Measurements from ENCODE around the gene SHROOM3.

Gene SHROOM3

GRCh38 chr4:76569706-76570105, 134.7 kb downstream of the SHROOM3 start:
- DNase-seq (ENCODE audit: low read depth), result no peak

GRCh38 chr4:76570141-76570973, 135.3 kb downstream of the SHROOM3 start:
- DNase-seq (ENCODE audit: low read depth), result no peak

- no peak for DNase-seq (ENCODE audit: low read depth)
Measured at GRCh38 chr4:76571274-76571673, 136.2 kb downstream of the SHROOM3 start.

- no peak for DNase-seq (ENCODE audit: low read depth)
Measured at GRCh38 chr4:76572224-76572623, 137.2 kb downstream of the SHROOM3 start.

- DNase-seq (ENCODE audit: low read depth), result no peak
Measured at GRCh38 chr4:76576824-76577223, 141.8 kb downstream of the SHROOM3 start.

- no peak for DNase-seq (ENCODE audit: low read depth)
Measured at GRCh38 chr4:76578002-76578560, 143.1 kb downstream of the SHROOM3 start.

- no peak for DNase-seq (ENCODE audit: low read depth)
Measured at GRCh38 chr4:76579596-76580375, 144.8 kb downstream of the SHROOM3 start.

GRCh38 chr4:76581077-76581962, 146.3 kb downstream of the SHROOM3 start:
- DNase-seq (ENCODE audit: low read depth), result no peak

GRCh38 chr4:76582074-76582816, 147.2 kb downstream of the SHROOM3 start:
- DNase-seq (ENCODE audit: low read depth), result no peak

- DNase-seq (ENCODE audit: low read depth), result no peak
Measured at GRCh38 chr4:76582817-76583087, 147.7 kb downstream of the SHROOM3 start.

GRCh38 chr4:76584241-76585152, 149.5 kb downstream of the SHROOM3 start:
- DNase-seq (ENCODE audit: low read depth), result no peak

GRCh38 chr4:76585272-76585671, 150.2 kb downstream of the SHROOM3 start:
- DNase-seq (ENCODE audit: low read depth), result no peak

GRCh38 chr4:76585897-76586360, 150.9 kb downstream of the SHROOM3 start:
- no peak for DNase-seq (ENCODE audit: low read depth)

GRCh38 chr4:76588274-76588673, 153.2 kb downstream of the SHROOM3 start:
- no peak for DNase-seq (ENCODE audit: low read depth)

- no peak for DNase-seq (ENCODE audit: low read depth)
Measured at GRCh38 chr4:76589402-76589801, 154.4 kb downstream of the SHROOM3 start.

- DNase-seq (ENCODE audit: low read depth), result no peak
Measured at GRCh38 chr4:76589872-76590797, 155.1 kb downstream of the SHROOM3 start.

GRCh38 chr4:76590798-76591281, 155.8 kb downstream of the SHROOM3 start:
- DNase-seq (ENCODE audit: low read depth), result no peak

GRCh38 chr4:76591992-76592391, 157.0 kb downstream of the SHROOM3 start:
- DNase-seq (ENCODE audit: low read depth), result no peak

- DNase-seq (ENCODE audit: low read depth), result no peak
Measured at GRCh38 chr4:76592460-76592859, 157.4 kb downstream of the SHROOM3 start.

All from stimulated activated CD8-positive, alpha-beta memory T cell treated with anti-CD3 and anti-CD28 coated beads, Interleukin-7, amount 100 ng/mL, for 24 hours (primary cell).